ENCODE data around the gene PRR7. TPM values are rescaled to one million over a fixed set of nuclear protein-coding genes. Genes with fewer than 3 reads are reported as not detected.

Gene PRR7
- total RNA-seq, 1 experiment from 2014 or later, result 39.2 TPM

DNA sequence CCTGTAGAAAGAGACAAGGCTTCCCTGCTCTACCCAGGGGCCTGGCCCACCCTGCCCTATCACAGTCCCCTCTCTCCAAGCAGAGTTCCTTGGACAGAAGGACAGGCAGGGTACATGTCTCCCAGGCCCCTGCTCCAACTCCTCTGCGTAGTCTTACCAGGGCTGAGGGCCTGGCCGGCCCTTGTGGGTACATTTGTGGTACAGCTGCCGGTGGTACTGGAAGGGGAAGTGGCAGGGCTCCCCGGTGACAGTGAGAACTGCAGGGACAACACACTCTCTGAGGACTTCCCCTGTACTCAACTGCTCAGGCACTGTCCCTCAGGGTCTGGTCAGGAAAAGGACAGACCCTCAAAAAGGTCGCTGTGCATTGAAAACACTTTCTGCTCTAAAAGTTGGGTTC is 40.8 kb upstream of the PRR7 start:
- DNase-seq (ENCODE audit: low read depth, low spot score) (no peak), ATAC-seq (no peak)
- Histone ChIP-seq H3K27me3 (ENCODE audit: control insufficient read depth, insufficient read depth, low read length) (no peaks in the 10 kb centered on the region), H3K9me3 (ENCODE audit: control insufficient read depth, insufficient read depth, low read depth, low read length) (no peaks in the 10 kb centered on the region), H3K36me3 (ENCODE audit: control insufficient read depth, insufficient read depth, low read length) (no peaks in the 10 kb centered on the region), H3K27ac (ENCODE audit: low read length) (no peak overlapping the region), H3K4me1 (ENCODE audit: control insufficient read depth, insufficient read depth, low read length) (peaks cover 10% of the 10 kb centered on the region), H3K4me3 (ENCODE audit: low read depth in 2 of 2, low read length in 2 of 2) (no peak overlapping the region)
- intact Hi-C loops (cut with micrococcal nuclease; ENCODE audit: unreplicated experiment) (no loop called here), in situ Hi-C loops (cut with HindIII; ENCODE audit: low pct_unique_long_range_greater_than_20kb, low sequenced_read_pairs) (no loop called here)
- BruUV-seq (replicated peaks), result no TSS peak
- TF ChIP-seq REST (IDR thresholded peaks at IDR 0.05; ENCODE audit: insufficient read depth in 1 of 2, low read depth in 2 of 2, low read length in 1 of 2) (no peak), CTCF (IDR thresholded peaks at IDR 0.05) (no peak), SIN3A (IDR thresholded peaks at IDR 0.05; ENCODE audit: borderline replicate concordance, insufficient read depth, low read depth, low read length) (no peak), TCF7L2 (IDR thresholded peaks at IDR 0.05; ENCODE audit: low read depth, low read length) (no peak), POLR2AphosphoS5 (IDR thresholded peaks at IDR 0.05; ENCODE audit: low read depth, low read length) (no peak)
- CTCF ChIA-PET, result no interaction called here
- POLR2A ChIA-PET, result no interaction called here

DNA sequence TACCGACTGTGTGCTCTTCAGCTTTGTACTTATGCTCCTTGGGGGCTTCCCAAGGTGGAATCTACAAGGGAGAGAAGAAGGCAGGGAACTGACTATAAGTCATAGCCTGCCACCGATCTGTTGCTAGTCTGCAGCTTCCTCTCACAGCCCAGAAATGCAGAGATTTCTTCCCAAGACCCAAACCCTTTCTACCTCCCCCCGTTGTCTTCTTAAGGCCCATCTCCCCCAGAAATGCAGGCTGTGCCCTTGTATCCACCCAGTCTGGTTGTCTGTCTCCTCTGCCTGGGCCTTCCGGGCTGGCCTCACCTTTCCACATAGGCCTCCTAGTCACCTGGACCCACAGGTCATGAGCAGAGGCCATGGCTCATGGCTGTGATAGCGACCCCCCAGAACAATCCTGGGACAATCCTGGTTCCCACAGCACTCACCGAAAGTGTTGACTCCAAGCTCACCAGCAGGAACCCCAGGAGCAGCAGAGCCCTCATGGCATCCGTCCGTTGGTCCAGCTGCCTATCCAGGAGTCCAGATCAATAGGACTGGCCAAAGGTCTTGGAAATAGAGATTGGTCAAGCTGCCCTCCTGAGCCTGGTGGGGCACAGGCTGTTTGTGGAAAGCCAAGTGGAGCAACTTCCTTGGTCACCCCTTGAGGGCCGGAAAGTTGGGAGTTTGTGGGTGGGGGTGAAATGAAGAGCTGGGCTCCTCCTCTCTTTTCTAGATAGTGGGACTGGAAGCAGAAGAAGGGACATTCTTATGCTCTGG is 37.4 kb upstream of the PRR7 start, which contains the start of gene F12:
Gene F12 (minus strand): TSS at position 522 of the 759 bp plus-strand sequence. CDS start 37 bp downstream, at position 485.
- ATAC-seq (no peak), DNase-seq (ENCODE audit: low read depth, low spot score) (no peak)
- in situ Hi-C loops (cut with HindIII; ENCODE audit: low pct_unique_long_range_greater_than_20kb, low sequenced_read_pairs) (no loop called here), intact Hi-C loops (cut with micrococcal nuclease; ENCODE audit: unreplicated experiment) (no loop called here)
- no peak for TF ChIP-seq SIN3A (IDR thresholded peaks at IDR 0.05; ENCODE audit: borderline replicate concordance, insufficient read depth, low read depth, low read length)
- no peak for TF ChIP-seq CTCF (IDR thresholded peaks at IDR 0.05)
- no peak for TF ChIP-seq POLR2AphosphoS5 (IDR thresholded peaks at IDR 0.05; ENCODE audit: low read depth, low read length)
- no peak for TF ChIP-seq REST (IDR thresholded peaks at IDR 0.05; ENCODE audit: insufficient read depth in 1 of 2, low read depth in 2 of 2, low read length in 1 of 2)
- no peak for TF ChIP-seq TCF7L2 (IDR thresholded peaks at IDR 0.05; ENCODE audit: low read depth, low read length)
- Histone ChIP-seq H3K27me3 (ENCODE audit: control insufficient read depth, insufficient read depth, low read length) (no peaks in the 10 kb centered on the region), H3K4me1 (ENCODE audit: control insufficient read depth, insufficient read depth, low read length) (no peaks in the 10 kb centered on the region), H3K4me3 (ENCODE audit: low read depth in 2 of 2, low read length in 2 of 2) (no peak within 1 kb of the TSS), H3K36me3 (ENCODE audit: control insufficient read depth, insufficient read depth, low read length) (no peaks in the 10 kb centered on the region), H3K27ac (ENCODE audit: low read length) (no peak within 1 kb of the TSS), H3K9me3 (ENCODE audit: control insufficient read depth, insufficient read depth, low read depth, low read length) (no peaks in the 10 kb centered on the region)
- CTCF ChIA-PET, result interaction anchor here (1.2 kb wide), 1 partner anchor 19 kb away, joined by 4 read pairs; no protein-coding TSS in a partner anchor
- POLR2A ChIA-PET, result interaction anchor here (0.8 kb wide), 1 partner anchor 16 kb away, joined by 9 read pairs; no protein-coding TSS in a partner anchor
- no TSS peak for BruUV-seq (replicated peaks)

Data from Panc1 (cell line).